Caco-2 (cell line): Measurements from ENCODE around the gene AMPD3. TPM values are rescaled to one million over a fixed set of nuclear protein-coding genes. Genes with fewer than 3 reads are reported as not detected.

Source experiments
- BruUV-seq: library from RNA; stranded (reverse); fragments of 400-500 nt; replicated peaks from 2 replicates; lab custom pipeline; 2021; lab: Mats Ljungman, UMichigan
- CTCF ChIA-PET: fragments of 300-600 bp; sonication (Branson Sonifier 250); formaldehyde crosslinking; loops from one replicate; lab custom pipeline; 2022; ENCODE audit warnings: antibody characterized with exemption; lab: Charles Lee
- POLR2A ChIA-PET: fragments of 300-600 bp; sonication (Branson Sonifier 250); formaldehyde crosslinking; loops from one replicate; lab custom pipeline; 2022; ENCODE audit warnings: antibody characterized with exemption; lab: Charles Lee
- DNase-seq, 2 experiments: peaks; one replicate each; pipeline versions ENCODE4 v3.0.0 to v3.0.0-alpha.2; 2020 to 2022
- H3K27me3 ChIP-seq: replicated peaks from 2 replicates; pipeline ENCODE4 v1.6.0; 2011; ENCODE audit warnings: low read length; ENCODE audit not compliant: control insufficient read depth, insufficient read depth
- H3K36me3 ChIP-seq: 2 replicates; pipeline ENCODE4 v1.5.1; 2011; ENCODE audit warnings: low read length; ENCODE audit not compliant: control insufficient read depth, insufficient read depth
- H3K4me1 ChIP-seq: fragments of 250-450 bp; sonication (Bioruptor Pico); 2 replicates; pipeline ENCODE4 v1.5.1; 2020; ENCODE audit warnings: mild to moderate bottlenecking
- H3K4me3 ChIP-seq: 2 replicates; pipeline ENCODE4 v1.5.1; 2011; ENCODE audit warnings: low read depth, mild to moderate bottlenecking, control low read depth, low read length
- H3K9me3 ChIP-seq: fragments of 250-450 bp; sonication (Bioruptor Pico); 2 replicates; pipeline ENCODE4 v1.5.1; 2020; ENCODE audit warnings: mild to moderate bottlenecking, moderate library complexity
- H3K27ac Mint-ChIP-seq: one replicate; pipeline ENCODE4 v1.8.0; 2022; ENCODE audit warnings: mixed read lengths; ENCODE audit not compliant: unreplicated experiment
- H3K27me3 Mint-ChIP-seq: one replicate; pipeline ENCODE4 v1.8.0; 2022; ENCODE audit warnings: mixed read lengths; ENCODE audit not compliant: insufficient read depth, unreplicated experiment
- H3K36me3 Mint-ChIP-seq: one replicate; pipeline ENCODE4 v1.8.0; 2022; ENCODE audit warnings: mild to moderate bottlenecking, mixed read lengths; ENCODE audit not compliant: insufficient read depth, unreplicated experiment
- H3K4me1 Mint-ChIP-seq: one replicate; pipeline ENCODE4 v1.8.0; 2022; ENCODE audit warnings: low read depth, mixed read lengths; ENCODE audit not compliant: unreplicated experiment
- H3K4me3 Mint-ChIP-seq: one replicate; pipeline ENCODE4 v1.8.0; 2022; ENCODE audit warnings: mild to moderate bottlenecking, moderate library complexity, mixed read lengths; ENCODE audit not compliant: unreplicated experiment
- H3K9me3 Mint-ChIP-seq: one replicate; pipeline ENCODE4 v1.8.0; 2022; ENCODE audit warnings: mixed read lengths; ENCODE audit not compliant: unreplicated experiment
- intact Hi-C: fragments of 100-400 bp; cut with micrococcal nuclease; formaldehyde crosslinking; loops from one replicate; pipeline ENCODE4 v1.10.0; 2022; ENCODE audit not compliant: unreplicated experiment
- total RNA-seq: library from RNA; stranded (reverse); gene quantifications from 2 replicates; pipeline ENCODE4 v1.2.3, GENCODE V29; 2022
- TF ChIP-seq, protein P1 (sequence below), 2 experiments: fragments of 200-600 bp in 1 of 2; IDR thresholded peaks; 1 replicate in 1 of 2; 2 replicates in 1 of 2; pipeline versions ENCODE4 v1.5.1 to v1.8.0; 2011 to 2022; ENCODE audit warnings: antibody characterized with exemption in 1 of 2, control low read depth in 1 of 2, inconsistent platforms in 1 of 2, low read depth in 1 of 2, low read length in 1 of 2, mild to moderate bottlenecking in 1 of 2, moderate library complexity in 1 of 2; ENCODE audit not compliant: insufficient read depth in 1 of 2, severe bottlenecking in 1 of 2, unreplicated experiment in 1 of 2

Gene AMPD3
- total RNA-seq, 1 experiment from 2014 or later: 13.4 TPM

- no peaks in the 10 kb centered on the region for H3K27me3 Mint-ChIP-seq
Observed at GRCh38 chr11:10511181-10511621, 56.1 kb downstream of the AMPD3 start.

GRCh38 chr11:10514202-10514601, 59.1 kb downstream of the AMPD3 start:
- H3K36me3 Mint-ChIP-seq: no peaks in the 10 kb centered on the region
- H3K9me3 ChIP-seq: no peaks in the 10 kb centered on the region
- no peaks in the 10 kb centered on the region for H3K36me3 ChIP-seq
- ChIA-PET CTCF (interaction anchor here (2.0 kb wide), 1 partner anchor 108 kb away, joined by 6 read pairs; no protein-coding TSS in a partner anchor), POLR2A (no interaction called here)
- no peaks in the 10 kb centered on the region for H3K27me3 ChIP-seq
- H3K4me3 ChIP-seq: no peak overlapping the region
- no peak overlapping the region for H3K27ac Mint-ChIP-seq
- H3K27me3 Mint-ChIP-seq: no peaks in the 10 kb centered on the region
- intact Hi-C loops: loop anchor here (1.0 to 5.0 kb wide), 2 partner anchors 107 to 221 kb away; no protein-coding TSS in a partner anchor
- H3K9me3 Mint-ChIP-seq: no peaks in the 10 kb centered on the region
- DNase-seq: no peak
- no peaks in the 10 kb centered on the region for H3K4me1 ChIP-seq
- no peak overlapping the region for H3K4me3 Mint-ChIP-seq
- H3K4me1 Mint-ChIP-seq: no peaks in the 10 kb centered on the region
- TF ChIP-seq, protein P1, sequence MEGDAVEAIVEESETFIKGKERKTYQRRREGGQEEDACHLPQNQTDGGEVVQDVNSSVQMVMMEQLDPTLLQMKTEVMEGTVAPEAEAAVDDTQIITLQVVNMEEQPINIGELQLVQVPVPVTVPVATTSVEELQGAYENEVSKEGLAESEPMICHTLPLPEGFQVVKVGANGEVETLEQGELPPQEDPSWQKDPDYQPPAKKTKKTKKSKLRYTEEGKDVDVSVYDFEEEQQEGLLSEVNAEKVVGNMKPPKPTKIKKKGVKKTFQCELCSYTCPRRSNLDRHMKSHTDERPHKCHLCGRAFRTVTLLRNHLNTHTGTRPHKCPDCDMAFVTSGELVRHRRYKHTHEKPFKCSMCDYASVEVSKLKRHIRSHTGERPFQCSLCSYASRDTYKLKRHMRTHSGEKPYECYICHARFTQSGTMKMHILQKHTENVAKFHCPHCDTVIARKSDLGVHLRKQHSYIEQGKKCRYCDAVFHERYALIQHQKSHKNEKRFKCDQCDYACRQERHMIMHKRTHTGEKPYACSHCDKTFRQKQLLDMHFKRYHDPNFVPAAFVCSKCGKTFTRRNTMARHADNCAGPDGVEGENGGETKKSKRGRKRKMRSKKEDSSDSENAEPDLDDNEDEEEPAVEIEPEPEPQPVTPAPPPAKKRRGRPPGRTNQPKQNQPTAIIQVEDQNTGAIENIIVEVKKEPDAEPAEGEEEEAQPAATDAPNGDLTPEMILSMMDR (IDR thresholded peaks at IDR 0.05; ENCODE audit: insufficient read depth in 1 of 2, low read depth in 1 of 2, low read length in 1 of 2, severe bottlenecking in 1 of 2, unreplicated experiment in 1 of 2): peak in 1 of 2 experiments; percentile 33
- TSS peak; percentile 19 for BruUV-seq

More at GRCh38 chr11:10511181-10511621, 56.1 kb downstream of the AMPD3 start:
- Mint-ChIP-seq H3K36me3 (no peaks in the 10 kb centered on the region), H3K4me1 (no peaks in the 10 kb centered on the region), H3K9me3 (no peaks in the 10 kb centered on the region), H3K4me3 (no peak overlapping the region), H3K27ac (no peak overlapping the region)
- no TSS peak for BruUV-seq
- POLR2A ChIA-PET: no interaction called here
- H3K27me3 ChIP-seq: no peaks in the 10 kb centered on the region
- no peak overlapping the region for H3K4me3 ChIP-seq
- H3K4me1 ChIP-seq: no peaks in the 10 kb centered on the region
- CTCF ChIA-PET: no interaction called here
- intact Hi-C loops: loop anchor here (5.0 kb wide), 1 partner anchor 104 kb away; no protein-coding TSS in a partner anchor
- no peaks in the 10 kb centered on the region for H3K36me3 ChIP-seq
- DNase-seq: no peak
- no peaks in the 10 kb centered on the region for H3K9me3 ChIP-seq
- TF ChIP-seq, protein P1 (IDR thresholded peaks at IDR 0.05; ENCODE audit: insufficient read depth in 1 of 2, low read depth in 1 of 2, low read length in 1 of 2, severe bottlenecking in 1 of 2, unreplicated experiment in 1 of 2): no peak

- ChIA-PET POLR2A (no interaction called here), CTCF (interaction anchor here (2.0 kb wide), 1 partner anchor 108 kb away, joined by 6 read pairs; no protein-coding TSS in a partner anchor)
- TF ChIP-seq, protein P1 (IDR thresholded peaks at IDR 0.05; ENCODE audit: insufficient read depth in 1 of 2, low read depth in 1 of 2, low read length in 1 of 2, severe bottlenecking in 1 of 2, unreplicated experiment in 1 of 2): no peak
- no peak overlapping the region for H3K4me3 Mint-ChIP-seq
- no peaks in the 10 kb centered on the region for H3K36me3 Mint-ChIP-seq
- no peaks in the 10 kb centered on the region for H3K27me3 Mint-ChIP-seq
- H3K9me3 Mint-ChIP-seq: no peaks in the 10 kb centered on the region
- no peak for DNase-seq
- no TSS peak for BruUV-seq
- Histone ChIP-seq H3K4me1 (no peaks in the 10 kb centered on the region), H3K9me3 (no peaks in the 10 kb centered on the region), H3K36me3 (no peaks in the 10 kb centered on the region), H3K27me3 (no peaks in the 10 kb centered on the region), H3K4me3 (no peak overlapping the region)
- no peak overlapping the region for H3K27ac Mint-ChIP-seq
- no peaks in the 10 kb centered on the region for H3K4me1 Mint-ChIP-seq
- intact Hi-C loops: loop anchor here (1.0 to 5.0 kb wide), 2 partner anchors 107 to 221 kb away; no protein-coding TSS in a partner anchor
Observed at GRCh38 chr11:10514709-10515108, 59.6 kb downstream of the AMPD3 start.
